ENCODE measurements around the gene ZNF593.

Gene ZNF593

DNA sequence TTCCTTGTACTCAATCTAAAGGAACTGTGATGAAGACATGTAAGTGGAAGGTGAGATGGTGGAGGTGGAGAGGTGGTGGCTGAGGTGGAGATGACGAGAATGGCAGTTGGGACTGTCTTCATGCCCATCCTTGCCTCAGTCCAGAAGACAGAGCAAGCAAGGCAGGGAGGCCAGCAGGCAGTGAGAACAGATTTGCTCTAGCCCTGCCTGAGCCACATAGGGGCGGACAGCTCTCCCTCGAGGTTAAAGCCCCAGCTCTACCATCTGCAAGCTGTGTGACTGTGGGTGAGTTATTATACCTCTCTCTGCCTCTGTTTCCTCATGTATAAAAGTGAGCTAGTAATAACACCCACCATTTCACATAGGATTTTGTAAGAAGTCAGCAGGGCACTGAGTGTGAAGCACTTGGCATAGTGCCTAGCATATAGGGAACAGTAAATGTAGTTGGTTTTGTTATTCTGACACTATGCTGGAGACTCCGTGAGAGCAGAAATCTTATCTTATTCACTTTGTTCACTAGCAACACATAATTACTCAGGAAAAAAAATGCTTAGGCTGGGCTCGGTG is 15.7 kb upstream of the ZNF593 start:
- DNase-seq: no peak

- no peak for DNase-seq
Observed at GRCh38 chr1:26154750-26155149, 15.0 kb upstream of the ZNF593 start.

- DNase-seq: no peak
Observed at GRCh38 chr1:26155370-26156284, 14.1 kb upstream of the ZNF593 start.

GRCh38 chr1:26156285-26157038 is 13.2 kb upstream of the ZNF593 start:
- DNase-seq: no peak

DNA sequence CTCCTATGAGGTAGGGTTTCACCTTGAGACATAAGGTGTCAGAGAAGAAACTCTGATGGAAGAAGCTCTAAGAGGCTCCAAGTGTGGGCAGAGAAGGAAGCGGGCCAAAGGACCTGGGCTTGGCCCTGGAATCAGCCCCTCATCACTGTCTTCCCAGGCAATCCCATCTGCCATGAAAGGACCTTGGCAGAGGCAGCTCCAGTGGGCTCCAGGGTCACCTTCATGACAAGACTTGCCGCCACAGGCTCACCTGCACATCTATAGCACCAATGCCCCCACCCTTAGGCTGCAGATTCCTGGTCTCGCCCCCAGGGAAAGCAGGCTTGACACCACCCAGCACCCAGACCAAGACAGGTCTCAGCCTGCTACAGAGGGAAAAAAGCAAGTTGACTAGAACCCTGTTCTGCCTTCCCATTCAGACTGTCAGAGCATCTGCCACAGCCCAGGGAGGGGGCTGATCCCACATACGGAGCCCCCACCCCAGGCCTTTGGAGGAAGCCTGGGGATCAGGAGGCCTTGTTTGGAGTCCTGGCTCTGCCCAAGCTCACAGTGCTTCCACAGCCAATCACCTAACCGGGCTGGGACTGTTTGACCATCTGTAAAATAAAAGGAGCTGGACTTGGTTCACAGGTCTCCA is 11.3 kb upstream of the ZNF593 start:
- no peak for DNase-seq

- DNase-seq: no peak
Observed at GRCh38 chr1:26158908-26159742, 10.6 kb upstream of the ZNF593 start, which contains the start of gene FAM110D. Gene FAM110D (plus strand): TSS chr1:26159079. CDS start chr1:26161292, 2,213 bp downstream.

DNA sequence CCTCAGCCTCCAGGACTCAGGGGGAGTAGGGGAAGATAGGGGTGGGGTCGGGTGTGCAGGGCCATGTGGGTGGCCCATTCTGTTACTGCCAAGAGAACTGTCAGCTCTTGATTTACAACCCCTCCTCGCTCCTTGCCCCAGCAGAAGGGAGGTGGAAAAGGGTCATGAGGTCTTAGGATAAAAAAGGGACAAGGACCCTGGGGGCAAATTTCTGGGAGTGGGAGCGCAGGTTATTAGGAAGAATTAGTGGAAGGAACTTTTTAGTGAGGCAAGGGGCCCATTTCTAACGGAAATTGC is 10.0 kb upstream of the ZNF593 start:
- DNase-seq: no peak

GRCh38 chr1:26160527-26161414 is 8.9 kb upstream of the ZNF593 start:
- no peak for DNase-seq

DNA sequence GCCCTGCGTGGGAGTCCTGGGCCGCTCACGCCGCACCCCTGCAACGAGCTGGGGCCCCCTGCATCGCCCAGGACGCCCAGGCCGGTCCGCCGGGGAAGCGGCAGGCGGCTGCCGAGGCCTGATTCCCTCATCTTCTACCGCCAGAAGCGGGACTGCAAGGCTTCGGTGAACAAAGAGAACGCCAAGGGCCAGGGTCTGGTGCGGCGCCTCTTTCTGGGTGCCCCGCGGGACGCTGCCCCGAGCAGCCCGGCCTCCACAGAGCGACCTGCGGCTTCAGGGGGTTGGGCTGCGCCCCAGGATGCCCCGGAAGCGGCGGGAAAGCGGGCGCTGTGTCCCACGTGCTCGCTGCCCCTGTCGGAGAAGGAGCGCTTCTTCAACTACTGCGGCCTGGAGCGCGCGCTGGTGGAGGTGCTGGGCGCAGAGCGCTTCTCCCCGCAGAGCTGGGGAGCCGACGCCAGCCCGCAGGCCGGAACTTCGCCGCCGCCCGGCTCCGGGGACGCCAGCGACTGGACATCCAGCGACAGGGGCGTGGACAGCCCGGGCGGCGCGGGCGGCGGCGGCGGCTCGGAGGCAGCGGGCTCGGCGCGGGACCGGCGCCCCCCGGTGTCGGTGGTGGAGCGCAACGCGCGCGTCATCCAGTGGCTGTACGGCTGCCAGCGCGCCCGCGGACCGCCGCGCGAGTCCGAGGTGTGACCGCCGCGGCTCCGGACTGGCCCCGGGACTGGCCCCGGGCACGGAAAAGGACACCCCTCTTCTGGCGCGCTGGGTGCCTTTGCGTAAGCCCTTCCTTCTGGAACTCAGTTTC is 8.1 kb upstream of the ZNF593 start:
- DNase-seq: peak; percentile 83

DNA sequence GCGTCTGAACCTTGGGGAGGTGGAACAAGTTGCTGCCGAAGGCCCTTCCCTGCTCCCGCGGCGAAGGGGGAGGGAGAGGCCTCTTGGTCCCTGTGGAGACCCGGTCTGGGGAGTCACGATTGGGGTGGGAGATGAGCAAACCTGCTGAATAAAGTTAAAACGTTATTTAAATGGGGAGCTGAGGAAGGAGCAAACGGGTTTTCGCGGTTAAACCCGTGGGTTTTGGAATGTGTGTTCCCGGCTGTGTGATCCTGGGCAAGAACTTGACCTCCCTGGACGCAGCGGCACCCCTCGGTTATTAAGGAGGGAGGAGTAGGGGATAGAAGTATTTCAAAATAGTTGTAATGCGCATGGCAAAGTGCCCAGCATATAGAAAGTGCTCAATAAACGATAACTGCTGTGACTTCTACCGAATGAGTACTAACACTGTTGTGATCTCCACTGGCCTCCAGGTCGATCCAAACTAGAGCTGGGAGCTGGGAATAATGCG is 7.4 kb upstream of the ZNF593 start:
- no peak for DNase-seq

GRCh38 chr1:26163684-26164035 is 6.0 kb upstream of the ZNF593 start:
- no peak for DNase-seq

- peak; percentile 87 for DNase-seq
Observed at GRCh38 chr1:26164036-26164860, 5.5 kb upstream of the ZNF593 start.

DNA sequence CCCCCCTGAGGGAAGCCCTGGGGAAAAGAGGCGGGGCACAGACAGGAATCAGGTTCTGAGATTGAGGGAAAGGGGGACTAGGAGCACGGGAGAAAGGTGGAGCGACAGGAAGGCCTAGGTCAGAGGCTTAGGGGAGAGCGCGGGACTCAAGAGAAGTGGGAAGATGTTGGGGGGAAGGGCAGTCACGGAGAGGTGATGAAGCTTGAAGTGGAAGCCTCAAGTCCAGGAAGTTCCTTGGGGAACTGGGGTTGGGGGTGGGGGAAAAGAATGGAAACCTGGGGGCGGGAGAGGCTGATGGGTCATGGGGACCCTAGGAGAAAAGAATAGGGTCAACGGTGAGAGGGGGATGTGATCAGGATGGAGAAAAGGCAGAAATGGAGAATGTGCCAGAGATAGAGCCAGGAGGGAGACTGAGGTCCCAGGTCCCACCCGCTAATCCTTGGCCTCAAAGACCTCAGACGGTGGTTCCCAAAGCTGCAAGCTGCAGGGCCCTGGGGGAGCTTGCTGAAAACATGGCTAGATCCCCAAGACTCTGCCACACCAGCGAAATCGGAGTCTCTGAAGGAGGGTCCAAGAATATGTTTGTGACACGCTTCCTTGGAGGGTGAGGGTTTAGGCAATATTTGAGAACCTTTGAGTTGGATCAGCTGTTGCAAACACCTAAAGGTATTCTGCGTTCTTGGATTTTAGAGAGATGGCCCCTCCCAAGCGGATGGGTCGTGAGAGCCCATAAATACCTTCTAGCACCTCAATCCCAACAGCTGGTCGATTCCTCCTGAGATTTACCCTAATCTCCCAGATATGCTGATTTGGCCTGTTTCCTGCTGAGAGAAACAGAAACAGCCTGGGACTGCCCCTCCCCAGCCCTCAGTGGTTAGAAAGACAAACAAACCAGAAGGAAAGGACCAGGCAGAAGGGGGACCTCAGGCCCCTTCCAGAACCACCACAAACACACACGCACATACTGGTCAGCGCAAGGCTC is 4.6 kb upstream of the ZNF593 start:
- no peak for DNase-seq

DNA sequence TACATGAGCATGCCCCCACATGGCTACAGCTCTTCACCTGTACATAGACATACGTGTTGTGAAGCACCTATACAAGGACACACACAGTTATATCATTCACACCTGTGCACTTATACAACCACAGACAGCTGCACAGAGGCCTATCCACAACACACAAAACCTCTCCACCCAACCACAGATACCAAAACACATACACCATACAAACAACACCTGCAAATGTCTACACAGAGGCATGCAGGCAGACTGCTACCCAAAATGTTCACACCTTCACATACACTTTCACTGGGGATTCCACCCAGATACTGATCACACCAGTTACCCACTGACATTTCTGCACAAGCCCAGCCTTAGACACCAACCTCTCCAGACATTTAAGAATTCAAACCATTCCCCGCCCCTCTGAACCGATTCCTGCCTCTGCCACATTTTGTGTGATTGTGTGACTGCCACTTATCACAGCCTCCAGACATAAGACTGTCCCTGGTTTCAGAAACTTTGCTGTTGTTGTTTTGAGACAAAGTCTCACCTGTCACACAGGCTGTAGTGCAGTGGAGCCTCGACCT is 2.9 kb upstream of the ZNF593 start:
- no peak for DNase-seq

DNA sequence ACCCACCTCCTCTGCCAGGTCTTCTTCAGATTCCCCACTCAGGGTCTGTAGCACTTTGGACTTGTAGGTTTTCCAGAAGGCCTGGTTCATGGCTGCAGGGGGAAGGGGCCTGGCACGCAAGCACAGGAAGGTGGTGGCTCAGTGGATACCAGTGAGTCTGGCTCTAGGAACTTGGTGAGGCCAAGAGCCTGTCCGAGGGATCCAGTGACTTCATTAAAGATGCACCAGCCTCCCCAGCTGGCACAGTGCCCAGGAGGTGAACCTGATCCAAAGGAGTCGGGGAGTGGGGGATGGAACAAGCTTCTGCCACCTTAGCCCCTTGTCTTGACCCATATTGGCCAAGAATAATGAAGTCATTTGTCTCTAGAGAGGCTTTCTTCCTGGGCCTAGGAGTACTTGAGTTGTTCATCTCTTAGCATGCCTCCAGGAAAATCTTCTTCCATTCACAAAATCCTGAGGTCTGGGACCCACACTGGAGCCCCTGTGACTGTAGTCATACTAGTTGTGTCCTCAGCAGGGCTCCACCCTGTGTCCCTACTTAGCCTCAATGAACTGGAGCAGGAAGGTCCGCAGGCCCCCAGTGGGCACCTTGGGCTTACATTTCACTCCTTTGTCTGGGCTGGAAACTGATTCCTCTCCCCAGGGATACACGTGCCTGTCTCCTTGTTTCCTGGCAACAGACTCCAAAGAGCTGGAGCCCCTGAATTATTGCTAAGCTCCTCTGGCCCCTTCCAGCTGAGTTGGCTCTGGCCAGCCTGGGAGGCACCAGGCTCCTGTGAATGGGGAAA is 1.1 kb upstream of the ZNF593 start, which contains the start of gene C1orf232:
C1orf232 (minus strand) TSS at position 554 of the 788 bp plus-strand sequence; CDS start at position 90, 464 bp downstream.
- DNase-seq: no peak

DNA sequence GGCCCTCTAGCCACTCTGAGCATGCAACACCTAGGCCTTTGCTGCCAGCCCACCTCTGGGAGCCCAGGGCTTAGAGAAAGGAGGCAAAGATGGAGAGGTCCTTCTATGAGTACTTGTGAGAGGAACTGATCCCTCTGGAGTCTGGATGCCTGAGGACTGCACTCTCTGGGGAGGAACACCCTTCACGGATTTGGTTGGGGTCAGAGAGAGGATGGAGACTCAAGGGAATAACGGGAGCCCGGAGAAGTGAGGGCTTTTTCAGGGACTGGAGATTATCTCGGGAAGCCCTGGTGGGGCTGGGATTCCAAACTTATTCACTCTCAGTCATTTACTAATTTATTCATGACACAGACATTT is 532 bp upstream of the ZNF593 start:
- DNase-seq: no peak

DNA sequence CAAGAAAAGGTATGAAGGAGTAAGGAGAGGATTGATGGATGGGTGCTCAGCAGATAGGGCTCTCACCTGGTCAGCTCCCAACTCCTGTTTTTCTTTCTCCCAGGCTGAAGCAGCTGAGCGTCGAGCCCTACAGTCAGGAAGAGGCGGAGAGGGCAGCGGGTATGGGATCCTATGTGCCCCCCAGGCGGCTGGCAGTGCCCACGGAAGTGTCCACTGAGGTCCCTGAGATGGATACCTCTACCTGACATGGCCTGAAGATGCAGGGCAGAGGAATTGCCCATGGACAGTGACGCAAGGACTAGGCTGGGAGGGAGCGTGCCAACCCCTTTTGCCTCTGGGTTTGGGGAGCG is 739 bp downstream of the ZNF593 start:
- DNase-seq: no peak

All from activated CD8-positive, alpha-beta memory T cell treated with anti-CD3 and anti-CD28 coated beads for 24 hours (primary cell).